Retinal pigment epithelial cell (primary cell): Measurements from ENCODE around the gene SLC15A5.

ENCODE experiments used
- DNase-seq: peaks from one replicate; pipeline ENCODE4 v3.0.0-alpha.2; 2010; ENCODE audit warnings: low read depth
- H3K4me3 ChIP-seq: 2 replicates; pipeline ENCODE4 v1.5.1; 2011; ENCODE audit warnings: mild to moderate bottlenecking, low read length, control low read depth, moderate library complexity
- TF ChIP-seq, protein P1 (sequence below): conservative IDR thresholded peaks from 2 replicates; pipeline ENCODE4 v1.5.1; 2011; ENCODE audit warnings: low read depth, low read length, control low read depth, inconsistent platforms

Gene SLC15A5

DNA sequence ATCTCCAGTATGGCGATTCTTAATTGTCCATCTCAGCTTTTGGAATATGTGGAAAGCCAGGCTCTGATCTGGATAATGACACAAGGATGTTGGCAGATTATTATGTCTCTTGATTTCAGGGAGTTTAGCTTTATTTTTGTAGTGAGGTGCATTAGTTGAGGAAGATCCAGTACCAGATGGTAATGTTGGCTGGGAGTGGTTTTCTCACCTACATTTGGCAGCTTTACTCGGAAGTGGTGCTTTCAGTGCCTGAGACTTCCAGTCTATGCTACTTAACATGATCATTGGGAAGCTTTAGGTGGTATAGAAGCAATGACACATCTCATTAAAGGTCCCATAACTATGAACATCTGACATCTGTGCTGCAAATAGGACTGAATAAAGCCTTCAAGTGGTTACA, 7.5 kb downstream of the SLC15A5 start:
- no peak for DNase-seq
- no peak overlapping the region for H3K4me3 ChIP-seq
- TF ChIP-seq, protein P1, sequence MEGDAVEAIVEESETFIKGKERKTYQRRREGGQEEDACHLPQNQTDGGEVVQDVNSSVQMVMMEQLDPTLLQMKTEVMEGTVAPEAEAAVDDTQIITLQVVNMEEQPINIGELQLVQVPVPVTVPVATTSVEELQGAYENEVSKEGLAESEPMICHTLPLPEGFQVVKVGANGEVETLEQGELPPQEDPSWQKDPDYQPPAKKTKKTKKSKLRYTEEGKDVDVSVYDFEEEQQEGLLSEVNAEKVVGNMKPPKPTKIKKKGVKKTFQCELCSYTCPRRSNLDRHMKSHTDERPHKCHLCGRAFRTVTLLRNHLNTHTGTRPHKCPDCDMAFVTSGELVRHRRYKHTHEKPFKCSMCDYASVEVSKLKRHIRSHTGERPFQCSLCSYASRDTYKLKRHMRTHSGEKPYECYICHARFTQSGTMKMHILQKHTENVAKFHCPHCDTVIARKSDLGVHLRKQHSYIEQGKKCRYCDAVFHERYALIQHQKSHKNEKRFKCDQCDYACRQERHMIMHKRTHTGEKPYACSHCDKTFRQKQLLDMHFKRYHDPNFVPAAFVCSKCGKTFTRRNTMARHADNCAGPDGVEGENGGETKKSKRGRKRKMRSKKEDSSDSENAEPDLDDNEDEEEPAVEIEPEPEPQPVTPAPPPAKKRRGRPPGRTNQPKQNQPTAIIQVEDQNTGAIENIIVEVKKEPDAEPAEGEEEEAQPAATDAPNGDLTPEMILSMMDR = no peak

DNA sequence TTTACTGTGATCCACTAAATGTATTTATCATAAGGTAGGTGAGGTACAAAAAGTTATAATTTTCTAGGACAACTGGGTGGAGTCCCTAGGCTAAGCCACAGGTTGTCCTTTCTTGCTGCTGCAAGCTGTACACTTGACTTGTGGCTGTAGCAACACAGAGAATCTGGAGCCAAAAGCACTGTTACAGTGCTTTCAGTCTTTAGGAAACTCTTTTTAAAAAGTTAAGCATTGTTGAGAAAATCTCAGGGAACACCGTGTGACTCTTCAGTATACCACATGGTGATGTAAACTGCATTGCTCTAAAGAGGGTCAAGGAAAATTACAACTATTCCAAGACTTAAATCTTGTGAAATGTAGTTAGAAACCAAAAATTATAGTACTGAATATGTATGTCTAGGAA, 11.4 kb downstream of the SLC15A5 start:
- no peak for DNase-seq
- TF ChIP-seq, protein P1 = no peak
- no peak overlapping the region for H3K4me3 ChIP-seq

DNA sequence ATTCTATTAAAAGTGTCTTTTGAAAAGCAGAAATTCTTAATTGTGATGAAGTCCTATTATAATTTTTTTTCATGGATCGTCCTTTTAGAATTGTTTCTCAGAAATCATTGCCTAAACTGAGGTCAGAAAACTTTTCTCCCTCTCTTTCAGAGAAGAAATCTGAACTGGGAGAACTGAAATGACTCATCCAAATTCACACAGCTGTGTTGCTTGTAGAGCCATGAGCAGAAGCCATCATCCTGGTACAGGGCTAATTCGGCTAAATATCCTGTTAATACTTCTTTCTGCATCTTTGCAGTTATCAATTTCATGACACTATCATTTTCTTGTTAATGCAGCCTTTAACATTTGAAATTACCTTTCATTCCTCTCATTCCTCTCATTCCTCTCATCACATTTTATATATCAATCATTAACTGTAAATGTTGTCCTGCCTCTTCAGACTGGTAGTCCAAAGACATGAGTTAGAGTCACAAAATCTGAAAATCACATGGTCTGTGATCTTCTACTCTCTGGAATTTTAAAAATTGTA, 15.5 kb downstream of the SLC15A5 start:
- no peak overlapping the region for H3K4me3 ChIP-seq
- TF ChIP-seq, protein P1 = no peak
- no peak for DNase-seq

DNA sequence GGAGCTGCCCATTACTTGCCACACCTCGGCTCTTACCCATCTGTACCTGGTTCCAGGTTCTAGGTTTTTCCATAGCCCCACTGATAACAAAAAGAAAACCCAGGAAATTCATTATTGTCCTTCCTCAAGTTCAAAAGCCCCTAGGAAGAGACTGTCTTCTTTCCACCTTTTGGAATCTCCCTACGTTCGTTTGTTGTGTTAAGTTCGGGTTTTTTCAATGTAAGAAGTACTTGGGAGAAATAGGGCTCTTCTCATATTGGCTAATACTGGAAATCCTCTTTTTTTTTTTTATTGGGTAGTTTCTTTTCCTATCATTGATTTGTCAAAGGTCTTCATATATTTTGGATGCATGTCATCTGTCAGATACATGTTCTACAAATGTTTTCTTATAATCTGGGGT, 17.3 kb downstream of the SLC15A5 start:
- no peak for DNase-seq
- TF ChIP-seq, protein P1 = no peak
- no peak overlapping the region for H3K4me3 ChIP-seq

DNA sequence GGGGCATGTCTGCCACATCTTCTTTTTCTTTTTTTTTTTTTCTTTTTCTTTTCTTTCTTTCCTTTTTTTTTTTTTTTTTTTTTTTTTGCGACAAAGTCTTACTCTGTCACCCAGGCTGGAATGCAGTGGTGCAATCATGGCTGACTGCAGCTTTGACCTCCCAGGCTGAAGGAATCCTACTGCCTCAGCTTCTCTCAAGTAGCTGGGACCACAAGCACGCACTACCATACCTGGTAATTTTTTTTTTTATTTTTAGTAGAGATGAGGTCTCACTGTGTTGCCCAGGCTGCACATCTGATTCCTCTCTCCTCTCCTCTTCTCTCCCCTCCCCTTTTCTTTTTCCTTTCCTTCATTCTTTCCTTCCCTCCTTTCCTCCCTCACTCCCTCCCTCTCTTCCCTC, 18.5 kb downstream of the SLC15A5 start:
- TF ChIP-seq, protein P1 = no peak
- no peak overlapping the region for H3K4me3 ChIP-seq
- no peak for DNase-seq

DNA sequence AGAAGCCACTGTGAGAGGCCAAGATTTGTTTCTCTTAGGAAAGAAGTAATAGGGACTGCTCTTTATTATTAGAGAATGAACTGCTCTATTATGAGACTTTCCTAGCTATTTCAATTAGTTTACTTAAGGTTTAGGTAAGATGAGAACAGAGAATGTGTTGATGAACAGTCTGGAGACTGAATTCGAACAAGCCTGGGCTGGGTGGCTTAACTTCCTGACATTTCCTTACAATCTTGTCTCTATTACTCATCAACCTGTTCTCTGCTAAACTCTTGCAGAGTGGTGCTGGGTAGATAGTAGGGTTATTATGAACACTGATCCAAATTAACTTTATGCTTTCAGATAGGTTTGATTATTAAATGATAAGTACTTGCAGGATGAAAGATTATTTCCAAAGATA, 31.2 kb downstream of the SLC15A5 start:
- DNase-seq = no peak
- H3K4me3 ChIP-seq = no peak overlapping the region
- TF ChIP-seq, protein P1 = no peak

DNA sequence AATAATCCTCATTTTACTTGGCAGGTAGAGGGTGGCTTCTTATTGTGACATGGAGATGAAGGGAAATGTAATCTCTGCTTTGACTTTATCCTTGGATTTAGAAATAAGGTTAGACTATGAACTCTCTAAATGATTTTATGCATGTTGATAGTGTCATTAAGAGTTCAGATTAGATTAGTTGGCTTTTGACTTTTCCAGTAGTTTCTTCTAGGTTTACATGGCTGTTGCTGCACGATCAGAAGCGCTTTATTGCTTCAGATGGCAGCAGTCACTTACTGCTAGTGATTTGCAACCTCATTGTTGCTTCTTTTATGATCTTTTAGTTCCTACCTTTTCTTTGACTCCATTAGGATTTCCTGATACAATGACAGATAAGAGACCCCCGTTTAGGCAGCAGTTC, 32.3 kb downstream of the SLC15A5 start:
- TF ChIP-seq, protein P1 = no peak
- DNase-seq = no peak
- H3K4me3 ChIP-seq = no peak overlapping the region
